ENCODE results near the gene GPATCH4.

The GPATCH4 gene

DNA sequence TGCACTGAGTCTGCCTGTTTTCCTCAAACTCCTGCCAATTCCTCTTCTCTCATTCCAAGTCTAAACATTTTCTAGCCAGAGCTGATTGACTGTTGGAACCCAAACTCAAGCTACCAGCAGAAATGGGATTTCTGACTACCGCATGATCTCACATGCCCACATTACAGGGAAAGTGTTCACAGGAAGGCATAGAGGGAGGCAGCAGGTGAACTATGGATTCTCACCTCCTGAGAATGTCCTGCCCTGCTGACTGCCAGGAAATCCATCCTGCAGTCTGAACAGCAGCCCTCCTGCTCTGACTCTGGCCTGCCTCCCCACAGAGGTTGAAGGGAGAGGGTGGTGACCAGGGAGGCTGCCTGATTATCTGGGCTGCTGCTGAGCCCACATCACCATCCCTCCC, 51.4 kb downstream of the GPATCH4 start:
- Mint-ChIP-seq H3K4me3 (no peak overlapping the region), H3K4me1 (no peaks in the 10 kb centered on the region), H3K36me3 (ENCODE audit: low read depth) (peaks cover 22% of the 10 kb centered on the region), H3K27me3 (ENCODE audit: low read depth) (no peaks in the 10 kb centered on the region), H3K27ac (no peak overlapping the region), H3K9me3 (no peaks in the 10 kb centered on the region)
- TF ChIP-seq, protein P1, sequence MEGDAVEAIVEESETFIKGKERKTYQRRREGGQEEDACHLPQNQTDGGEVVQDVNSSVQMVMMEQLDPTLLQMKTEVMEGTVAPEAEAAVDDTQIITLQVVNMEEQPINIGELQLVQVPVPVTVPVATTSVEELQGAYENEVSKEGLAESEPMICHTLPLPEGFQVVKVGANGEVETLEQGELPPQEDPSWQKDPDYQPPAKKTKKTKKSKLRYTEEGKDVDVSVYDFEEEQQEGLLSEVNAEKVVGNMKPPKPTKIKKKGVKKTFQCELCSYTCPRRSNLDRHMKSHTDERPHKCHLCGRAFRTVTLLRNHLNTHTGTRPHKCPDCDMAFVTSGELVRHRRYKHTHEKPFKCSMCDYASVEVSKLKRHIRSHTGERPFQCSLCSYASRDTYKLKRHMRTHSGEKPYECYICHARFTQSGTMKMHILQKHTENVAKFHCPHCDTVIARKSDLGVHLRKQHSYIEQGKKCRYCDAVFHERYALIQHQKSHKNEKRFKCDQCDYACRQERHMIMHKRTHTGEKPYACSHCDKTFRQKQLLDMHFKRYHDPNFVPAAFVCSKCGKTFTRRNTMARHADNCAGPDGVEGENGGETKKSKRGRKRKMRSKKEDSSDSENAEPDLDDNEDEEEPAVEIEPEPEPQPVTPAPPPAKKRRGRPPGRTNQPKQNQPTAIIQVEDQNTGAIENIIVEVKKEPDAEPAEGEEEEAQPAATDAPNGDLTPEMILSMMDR (IDR thresholded peaks at IDR 0.05; ENCODE audit: unreplicated experiment in 3 of 3) = no peak

DNA sequence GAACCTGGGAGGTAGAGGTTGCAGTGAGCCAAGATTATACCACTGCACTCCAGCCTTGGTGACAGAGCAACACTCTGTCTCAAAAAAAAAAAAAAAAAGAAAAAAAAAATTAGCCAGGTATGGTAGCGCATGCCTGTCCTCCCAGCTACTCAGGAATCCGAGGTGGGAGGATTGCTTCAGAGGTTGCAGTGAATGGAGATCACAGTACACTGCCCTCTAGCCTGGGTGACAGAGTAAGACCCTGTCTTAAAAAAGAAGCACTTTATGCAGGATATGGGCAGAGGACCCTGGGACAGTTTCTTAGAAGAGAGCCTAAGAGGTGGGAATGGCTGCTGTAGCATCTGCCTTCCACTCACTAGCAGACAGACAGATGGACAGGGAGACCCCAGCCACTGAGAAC, 51.9 kb downstream of the GPATCH4 start:
- TF ChIP-seq, protein P1 (IDR thresholded peaks at IDR 0.05; ENCODE audit: unreplicated experiment in 3 of 3) = no peak
- Mint-ChIP-seq H3K27me3 (ENCODE audit: low read depth) (no peaks in the 10 kb centered on the region), H3K4me1 (no peaks in the 10 kb centered on the region), H3K4me3 (no peak overlapping the region), H3K27ac (no peak overlapping the region), H3K36me3 (ENCODE audit: low read depth) (peaks cover 22% of the 10 kb centered on the region), H3K9me3 (no peaks in the 10 kb centered on the region)

DNA sequence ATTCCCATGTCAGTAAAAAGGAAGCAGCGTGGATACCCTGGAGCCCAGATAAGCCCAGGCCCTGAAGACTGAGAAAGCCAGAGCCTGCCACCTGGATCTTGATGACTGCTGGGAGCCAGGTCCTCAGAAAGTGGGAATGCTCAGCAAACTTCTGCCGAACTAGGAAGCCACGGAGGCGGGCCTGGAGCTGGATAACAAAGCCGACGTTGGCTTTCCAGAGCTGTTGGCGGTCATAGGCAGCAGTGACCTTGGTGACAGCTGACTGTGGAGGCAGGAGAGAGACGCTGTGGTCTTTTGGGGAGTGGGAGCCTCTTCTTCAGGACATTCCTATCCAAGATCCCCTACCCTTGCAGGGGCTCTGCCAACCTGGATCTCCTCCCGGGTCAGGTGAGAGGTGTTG, 53.3 kb downstream of the GPATCH4 start:
- TF ChIP-seq, protein P1 (IDR thresholded peaks at IDR 0.05; ENCODE audit: unreplicated experiment in 3 of 3) = no peak
- no peak overlapping the region for H3K4me3 Mint-ChIP-seq
- H3K27me3 Mint-ChIP-seq (ENCODE audit: low read depth) = no peaks in the 10 kb centered on the region
- H3K27ac Mint-ChIP-seq = no peak overlapping the region
- H3K36me3 Mint-ChIP-seq (ENCODE audit: low read depth) = peaks cover 18% of the 10 kb centered on the region
- no peaks in the 10 kb centered on the region for H3K4me1 Mint-ChIP-seq
- H3K9me3 Mint-ChIP-seq = no peaks in the 10 kb centered on the region

DNA sequence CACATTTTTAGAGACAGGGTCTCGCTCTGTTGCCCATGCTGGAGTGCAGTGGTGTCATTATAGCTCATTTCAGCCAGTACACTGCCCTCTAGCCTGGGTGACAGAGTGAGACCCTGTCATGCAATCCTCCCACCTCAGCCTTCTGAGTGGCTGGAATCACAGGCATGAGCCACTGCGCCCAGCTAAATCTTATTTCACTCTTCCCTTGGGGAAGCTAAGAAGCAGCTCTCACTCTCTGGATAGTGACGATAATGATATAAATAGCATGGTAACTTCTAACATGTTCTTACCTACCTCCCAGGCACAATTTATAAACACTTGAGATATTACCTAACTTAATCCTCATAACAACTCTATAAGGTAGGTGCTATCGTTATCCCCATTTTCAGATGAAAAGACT, 53.8 kb downstream of the GPATCH4 start:
- Mint-ChIP-seq H3K27ac (no peak overlapping the region), H3K4me3 (no peak overlapping the region), H3K36me3 (ENCODE audit: low read depth) (peaks cover 16% of the 10 kb centered on the region), H3K4me1 (no peaks in the 10 kb centered on the region), H3K27me3 (ENCODE audit: low read depth) (no peaks in the 10 kb centered on the region), H3K9me3 (no peaks in the 10 kb centered on the region)
- TF ChIP-seq, protein P1 (IDR thresholded peaks at IDR 0.05; ENCODE audit: unreplicated experiment in 3 of 3) = no peak

DNA sequence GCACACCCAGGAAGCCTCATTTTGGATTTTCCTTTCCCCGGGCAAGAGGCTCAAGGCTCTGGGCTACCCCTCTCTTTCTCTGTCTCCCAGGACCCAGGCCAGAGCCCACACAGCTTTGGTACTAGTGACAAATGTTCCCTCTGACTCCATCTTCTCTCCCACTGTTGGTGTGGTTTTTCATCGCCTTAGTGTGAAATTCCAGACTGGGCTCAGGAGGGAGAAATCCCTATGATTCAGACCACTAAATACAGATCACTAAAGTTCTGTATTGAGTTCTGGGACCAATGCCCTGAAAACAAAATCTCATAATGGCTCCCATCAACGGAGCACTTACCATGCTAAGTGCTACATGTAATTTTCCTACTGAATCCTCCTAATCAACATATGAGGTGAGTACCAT, 55.0 kb downstream of the GPATCH4 start:
- Mint-ChIP-seq H3K4me3 (no peak overlapping the region), H3K36me3 (ENCODE audit: low read depth) (peaks cover 17% of the 10 kb centered on the region), H3K9me3 (no peaks in the 10 kb centered on the region), H3K27ac (no peak overlapping the region), H3K27me3 (ENCODE audit: low read depth) (peaks cover 3% of the 10 kb centered on the region), H3K4me1 (no peaks in the 10 kb centered on the region)
- TF ChIP-seq, protein P1 (IDR thresholded peaks at IDR 0.05; ENCODE audit: unreplicated experiment in 3 of 3) = no peak

DNA sequence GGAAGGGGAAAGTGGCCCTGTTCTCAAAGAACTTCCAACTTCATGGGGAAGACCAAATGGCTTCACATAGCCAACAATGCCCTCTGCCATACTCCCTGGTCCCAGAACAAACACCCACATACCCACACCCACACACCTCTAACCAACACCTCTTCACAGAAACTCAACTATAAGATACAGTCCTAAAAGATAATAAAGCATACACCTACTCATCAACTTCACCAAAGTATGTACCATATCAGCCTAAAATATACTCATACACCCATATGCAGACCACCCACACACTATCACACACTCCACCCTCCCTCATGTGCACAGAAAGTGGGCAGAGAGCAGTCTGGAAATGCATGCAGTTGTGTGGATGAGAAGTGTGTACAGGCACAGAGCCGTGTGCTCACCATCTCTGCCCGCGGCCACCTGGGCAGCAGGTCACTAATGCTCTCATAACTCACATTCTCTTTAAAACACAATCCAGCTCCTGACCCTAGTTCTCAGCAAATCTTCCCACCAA, 56.6 kb downstream of the GPATCH4 start:
- H3K27me3 Mint-ChIP-seq (ENCODE audit: low read depth) = peaks cover 3% of the 10 kb centered on the region

More for the DNA sequence above, 56.6 kb downstream of the GPATCH4 start:
- no peaks in the 10 kb centered on the region for H3K4me1 Mint-ChIP-seq
- no peak overlapping the region for H3K27ac Mint-ChIP-seq
- peaks cover 23% of the 10 kb centered on the region for H3K36me3 Mint-ChIP-seq (ENCODE audit: low read depth)
- TF ChIP-seq, protein P1 (IDR thresholded peaks at IDR 0.05; ENCODE audit: unreplicated experiment in 3 of 3) = no peak
- no peaks in the 10 kb centered on the region for H3K9me3 Mint-ChIP-seq
- H3K4me3 Mint-ChIP-seq = no peak overlapping the region

Data from nephron (organoid).